ENCODE measurements around the gene PCCA.
"Not testable (repeated sequence)": the region's sequence is repeated elsewhere in the genome, so short reads cannot be mapped to it uniquely, and the experiment has no call there.

PCCA gene

GRCh38 chr13:100254002-100254401 is 165.1 kb downstream of the PCCA start:
- no peak for DNase-seq

- no peak for DNase-seq
Measured at GRCh38 chr13:100262404-100262803, 173.5 kb downstream of the PCCA start.

- no peak for DNase-seq
Measured at GRCh38 chr13:100266026-100266425, 177.1 kb downstream of the PCCA start.

- no peak for DNase-seq
Measured at GRCh38 chr13:100269837-100270236, 180.9 kb downstream of the PCCA start.

- DNase-seq = no peak
Measured at GRCh38 chr13:100273138-100273537, 184.2 kb downstream of the PCCA start.

- no peak for DNase-seq
Measured at GRCh38 chr13:100273552-100273951, 184.7 kb downstream of the PCCA start.

GRCh38 chr13:100274942-100275506 is 186.1 kb downstream of the PCCA start:
- no peak for DNase-seq

GRCh38 chr13:100275746-100276145 is 186.9 kb downstream of the PCCA start:
- no peak for DNase-seq

- DNase-seq = no peak
Measured at GRCh38 chr13:100280681-100281080, 191.8 kb downstream of the PCCA start.

GRCh38 chr13:100282306-100282705 is 193.4 kb downstream of the PCCA start:
- DNase-seq = not testable (repeated sequence)

- DNase-seq = no peak
Measured at GRCh38 chr13:100290165-100290801, 201.4 kb downstream of the PCCA start.

- no peak for DNase-seq
Measured at GRCh38 chr13:100291624-100292023, 202.7 kb downstream of the PCCA start.

GRCh38 chr13:100297413-100297812 is 208.5 kb downstream of the PCCA start:
- DNase-seq = no peak

GRCh38 chr13:100298116-100298681 is 209.3 kb downstream of the PCCA start:
- no peak for DNase-seq

- no peak for DNase-seq
Measured at GRCh38 chr13:100298691-100299090, 209.8 kb downstream of the PCCA start.

- peak; percentile 48 for DNase-seq
Measured at GRCh38 chr13:100300243-100300642, 211.3 kb downstream of the PCCA start.

- peak; percentile 62 for DNase-seq
Measured at GRCh38 chr13:100300708-100301107, 211.8 kb downstream of the PCCA start.

GRCh38 chr13:100301418-100301817 is 212.5 kb downstream of the PCCA start:
- DNase-seq = peak; percentile 78

GRCh38 chr13:100302391-100302790 is 213.5 kb downstream of the PCCA start:
- no peak for DNase-seq

GRCh38 chr13:100304229-100304628 is 215.3 kb downstream of the PCCA start:
- no peak for DNase-seq

GRCh38 chr13:100305398-100305797 is 216.5 kb downstream of the PCCA start:
- DNase-seq = no peak

GRCh38 chr13:100306030-100306429 is 217.1 kb downstream of the PCCA start:
- DNase-seq = no peak

- DNase-seq = no peak
Measured at GRCh38 chr13:100306434-100306999, 217.6 kb downstream of the PCCA start.

Data from NCI-H1694 treated with DMSO at 0.1 percent for 48 hours (cell line).